ENCODE results near the gene ATXN7.

ATXN7 gene

DNA sequence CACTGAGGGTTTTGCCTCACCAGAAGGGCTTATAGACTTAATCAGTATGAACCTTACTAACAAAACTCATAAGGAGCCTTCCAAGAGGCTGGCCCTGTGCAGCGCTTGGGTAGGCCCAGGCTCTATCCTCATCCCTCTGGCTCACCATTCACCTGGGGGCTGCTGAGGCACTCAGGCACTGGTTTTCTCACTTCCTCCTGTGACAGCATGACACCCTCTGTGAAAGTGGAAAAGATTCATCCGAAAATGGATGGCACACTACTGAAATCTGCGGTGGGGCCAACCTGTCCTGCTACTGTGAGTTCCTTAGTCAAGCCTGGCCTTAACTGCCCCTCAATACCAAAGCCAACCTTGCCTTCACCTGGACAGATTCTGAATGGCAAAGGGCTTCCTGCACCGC, 118.3 kb downstream of the ATXN7 start:
- DNase-seq (ENCODE audit: low spot score): no peak
- in situ Hi-C loops (cut with MboI; ENCODE audit: low pct_unique_long_range_greater_than_20kb, low sequenced_read_pairs, unreplicated experiment): no loop called here
- TF ChIP-seq, protein P1, sequence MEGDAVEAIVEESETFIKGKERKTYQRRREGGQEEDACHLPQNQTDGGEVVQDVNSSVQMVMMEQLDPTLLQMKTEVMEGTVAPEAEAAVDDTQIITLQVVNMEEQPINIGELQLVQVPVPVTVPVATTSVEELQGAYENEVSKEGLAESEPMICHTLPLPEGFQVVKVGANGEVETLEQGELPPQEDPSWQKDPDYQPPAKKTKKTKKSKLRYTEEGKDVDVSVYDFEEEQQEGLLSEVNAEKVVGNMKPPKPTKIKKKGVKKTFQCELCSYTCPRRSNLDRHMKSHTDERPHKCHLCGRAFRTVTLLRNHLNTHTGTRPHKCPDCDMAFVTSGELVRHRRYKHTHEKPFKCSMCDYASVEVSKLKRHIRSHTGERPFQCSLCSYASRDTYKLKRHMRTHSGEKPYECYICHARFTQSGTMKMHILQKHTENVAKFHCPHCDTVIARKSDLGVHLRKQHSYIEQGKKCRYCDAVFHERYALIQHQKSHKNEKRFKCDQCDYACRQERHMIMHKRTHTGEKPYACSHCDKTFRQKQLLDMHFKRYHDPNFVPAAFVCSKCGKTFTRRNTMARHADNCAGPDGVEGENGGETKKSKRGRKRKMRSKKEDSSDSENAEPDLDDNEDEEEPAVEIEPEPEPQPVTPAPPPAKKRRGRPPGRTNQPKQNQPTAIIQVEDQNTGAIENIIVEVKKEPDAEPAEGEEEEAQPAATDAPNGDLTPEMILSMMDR (IDR thresholded peaks at IDR 0.05; ENCODE audit: extremely low read depth, insufficient read depth, missing control alignments): no peak

DNA sequence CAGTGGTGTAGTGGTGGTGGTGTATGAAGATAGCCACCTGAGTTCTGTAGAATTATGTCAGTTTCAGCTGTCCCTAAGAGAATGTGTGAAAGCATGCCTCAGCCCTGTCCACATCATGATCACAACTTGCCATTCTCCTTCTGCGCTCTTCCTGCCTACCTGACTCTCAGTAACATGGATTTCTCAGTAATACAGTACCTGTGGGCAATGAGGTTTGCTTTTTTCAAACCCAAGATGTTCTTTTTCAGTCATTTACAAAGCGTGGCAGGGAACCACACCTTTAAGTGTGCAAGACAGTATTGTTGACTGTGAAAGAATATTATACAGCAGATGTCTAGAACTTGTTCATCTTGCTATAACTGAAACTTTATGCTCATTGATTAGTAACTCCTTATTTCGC, 120.7 kb downstream of the ATXN7 start:
- TF ChIP-seq, protein P1 (IDR thresholded peaks at IDR 0.05; ENCODE audit: extremely low read depth, insufficient read depth, missing control alignments): no peak
- in situ Hi-C loops (cut with MboI; ENCODE audit: low pct_unique_long_range_greater_than_20kb, low sequenced_read_pairs, unreplicated experiment): no loop called here

DNA sequence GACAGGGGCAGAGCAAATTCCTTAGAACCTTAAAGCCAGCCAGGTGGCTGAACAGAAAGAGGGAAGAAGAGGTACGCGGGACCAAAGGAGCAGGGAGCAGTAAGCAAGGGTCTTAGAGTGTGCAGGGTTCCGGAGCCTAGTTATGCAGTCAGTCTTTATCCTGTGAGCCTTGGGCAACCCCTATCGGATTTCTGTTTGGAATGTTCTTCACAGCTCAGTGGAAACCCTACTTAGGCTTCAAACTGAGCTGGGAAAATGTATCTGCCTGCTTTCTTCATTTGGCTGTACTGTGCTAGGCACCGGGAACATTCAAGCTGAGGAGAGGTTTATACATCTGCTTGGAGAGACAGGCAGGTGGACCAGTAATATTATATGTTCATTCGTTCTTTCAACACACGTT, 122.5 kb downstream of the ATXN7 start:
- in situ Hi-C loops (cut with MboI; ENCODE audit: low pct_unique_long_range_greater_than_20kb, low sequenced_read_pairs, unreplicated experiment): no loop called here

More for the DNA sequence above, 120.7 kb downstream of the ATXN7 start:
- DNase-seq (ENCODE audit: low spot score): no peak

DNA sequence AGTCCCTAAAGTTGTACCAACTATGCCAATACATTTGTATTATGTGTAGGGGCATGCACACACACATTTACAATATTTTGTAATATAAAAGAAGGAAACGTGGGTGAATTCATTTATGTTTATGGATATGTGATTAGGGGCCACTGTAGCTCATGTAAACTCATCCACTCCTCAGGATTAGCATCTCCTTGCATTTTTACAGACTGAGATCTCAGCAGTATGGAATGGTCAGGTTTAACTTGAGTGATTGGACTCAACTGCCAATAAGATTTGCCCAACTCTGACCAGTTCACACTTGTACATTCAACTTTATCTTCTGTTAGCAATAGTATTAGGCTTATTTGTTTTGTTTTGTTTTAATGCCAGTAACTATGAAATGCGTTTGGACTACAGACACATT, 123.2 kb downstream of the ATXN7 start:
- TF ChIP-seq, protein P1 (IDR thresholded peaks at IDR 0.05; ENCODE audit: extremely low read depth, insufficient read depth, missing control alignments): no peak
- in situ Hi-C loops (cut with MboI; ENCODE audit: low pct_unique_long_range_greater_than_20kb, low sequenced_read_pairs, unreplicated experiment): no loop called here
- DNase-seq (ENCODE audit: low spot score): no peak

More for the DNA sequence above, 122.5 kb downstream of the ATXN7 start:
- DNase-seq (ENCODE audit: low spot score): no peak
- TF ChIP-seq, protein P1 (IDR thresholded peaks at IDR 0.05; ENCODE audit: extremely low read depth, insufficient read depth, missing control alignments): no peak

DNA sequence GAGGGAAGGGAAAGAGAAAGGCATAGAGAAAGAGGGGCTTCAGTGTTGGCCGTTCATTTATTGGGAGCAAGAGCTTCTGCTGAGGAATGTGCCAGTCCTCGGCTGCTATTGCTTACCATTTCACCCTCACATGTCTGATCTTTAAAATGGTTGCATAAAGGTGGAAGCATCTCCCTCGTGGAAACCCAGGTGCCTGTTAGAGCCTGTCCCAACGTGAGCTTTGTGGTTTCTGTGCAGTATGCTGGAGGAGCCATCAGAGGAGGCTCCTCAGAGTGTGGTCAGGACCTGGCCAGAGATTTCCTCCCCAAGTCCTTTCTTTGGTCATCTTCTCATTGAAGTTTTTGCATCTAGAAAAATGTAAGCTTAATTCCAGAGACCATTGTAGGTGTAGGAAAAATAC, 125.3 kb downstream of the ATXN7 start:
- in situ Hi-C loops (cut with MboI; ENCODE audit: low pct_unique_long_range_greater_than_20kb, low sequenced_read_pairs, unreplicated experiment): no loop called here
- TF ChIP-seq, protein P1 (IDR thresholded peaks at IDR 0.05; ENCODE audit: extremely low read depth, insufficient read depth, missing control alignments): no peak
- no peak for DNase-seq (ENCODE audit: low spot score)

DNA sequence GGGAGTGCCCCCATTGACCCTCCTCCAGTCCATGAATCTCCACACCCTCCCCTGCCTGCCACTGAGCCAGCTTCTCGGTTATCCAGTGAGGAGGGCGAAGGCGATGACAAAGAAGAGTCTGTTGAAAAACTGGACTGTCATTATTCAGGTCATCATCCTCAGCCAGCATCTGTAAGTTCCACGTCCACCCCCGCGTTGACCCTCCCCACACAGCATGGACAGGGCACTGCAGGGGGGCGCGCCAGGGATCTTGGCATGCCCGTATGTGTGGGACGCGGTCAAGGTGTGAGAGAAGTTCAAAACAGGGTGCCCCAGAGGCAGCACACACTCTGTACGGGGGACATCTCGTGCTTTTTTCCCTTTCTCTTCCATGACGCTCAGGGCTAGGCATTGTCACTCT, 126.5 kb downstream of the ATXN7 start:
- DNase-seq (ENCODE audit: low spot score): no peak
- in situ Hi-C loops (cut with MboI; ENCODE audit: low pct_unique_long_range_greater_than_20kb, low sequenced_read_pairs, unreplicated experiment): no loop called here
- TF ChIP-seq, protein P1 (IDR thresholded peaks at IDR 0.05; ENCODE audit: extremely low read depth, insufficient read depth, missing control alignments): no peak

DNA sequence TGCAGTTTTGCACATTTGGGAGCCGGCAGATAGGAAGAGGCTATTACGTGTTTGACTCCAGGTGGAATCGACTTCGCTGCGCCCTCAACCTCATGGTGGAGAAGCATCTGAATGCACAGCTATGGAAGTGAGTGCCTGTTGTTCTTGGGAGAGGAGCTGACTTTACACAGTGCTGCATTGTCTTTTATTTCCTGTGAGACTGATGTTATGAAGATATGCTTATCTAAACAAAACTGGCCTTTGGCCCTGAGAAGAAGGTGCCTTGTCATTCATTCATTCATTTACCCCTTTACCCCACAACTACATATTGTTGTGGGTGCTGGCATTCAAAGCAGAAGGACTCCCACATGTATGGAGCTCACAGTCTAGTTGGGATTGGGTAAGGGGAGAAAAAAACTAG, 127.1 kb downstream of the ATXN7 start:
- DNase-seq (ENCODE audit: low spot score): no peak
- in situ Hi-C loops (cut with MboI; ENCODE audit: low pct_unique_long_range_greater_than_20kb, low sequenced_read_pairs, unreplicated experiment): no loop called here
- TF ChIP-seq, protein P1 (IDR thresholded peaks at IDR 0.05; ENCODE audit: extremely low read depth, insufficient read depth, missing control alignments): no peak

Measured in GM13977 (cell line).